SH-SY5Y (cell line): Measurements from ENCODE around the gene AGR3.

Experiments used
- GATA2 ChIP-seq: IDR thresholded peaks from 2 replicates; pipeline ENCODE4 v1.6.1; 2011; ENCODE audit warnings: mild to moderate bottlenecking, low read depth, low read length
- GATA3 ChIP-seq: IDR thresholded peaks from 2 replicates; pipeline ENCODE4 v1.6.1; 2011; ENCODE audit warnings: low read depth, mild to moderate bottlenecking, low read length, moderate library complexity

The AGR3 gene

DNA sequence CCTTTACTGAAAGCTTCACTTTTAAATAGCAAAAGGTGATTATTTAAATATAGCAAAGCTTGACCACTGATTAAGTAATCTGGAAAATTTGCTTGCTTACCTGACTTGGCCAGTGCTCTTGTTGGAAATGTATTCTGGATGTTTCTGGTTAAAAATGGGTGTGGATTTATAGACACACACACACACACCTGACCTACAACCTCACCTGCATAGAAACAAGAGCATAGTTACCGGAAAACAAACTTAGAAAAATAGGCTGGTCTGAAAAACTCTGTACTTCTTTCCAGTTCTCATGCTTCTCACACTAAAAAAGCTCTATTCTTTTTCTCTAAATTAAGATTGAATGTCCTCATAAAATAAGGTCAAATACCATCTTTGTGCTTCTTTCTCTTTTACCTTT lies at the start of gene AGR3:
Gene AGR3 (minus strand): TSS at position 140 of the 400 bp plus-strand sequence. CDS start 3,365 bp downstream, outside the sequence.
- TF ChIP-seq GATA3 (no peak), GATA2 (no peak)

DNA sequence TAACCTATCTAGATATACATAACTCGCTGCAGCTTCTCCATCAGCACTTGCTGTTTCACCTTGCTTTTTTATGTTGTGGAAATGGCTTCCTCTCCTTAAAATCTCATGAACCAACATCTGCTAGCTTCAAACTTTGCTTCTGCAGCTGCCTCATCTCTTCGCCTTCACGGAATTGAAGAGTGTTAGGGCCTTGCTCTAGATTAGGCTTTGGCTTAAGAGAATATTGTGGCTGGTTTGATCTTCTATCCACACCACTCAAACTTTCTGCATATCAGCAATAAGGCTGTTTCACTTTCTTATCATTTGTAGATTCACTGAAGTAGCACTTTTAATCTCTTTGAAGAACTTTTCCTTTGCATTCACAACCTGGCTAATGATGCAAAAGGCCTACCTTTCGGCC lies 49.2 kb upstream of the AGR3 start:
- TF ChIP-seq GATA3 (no peak), GATA2 (no peak)

DNA sequence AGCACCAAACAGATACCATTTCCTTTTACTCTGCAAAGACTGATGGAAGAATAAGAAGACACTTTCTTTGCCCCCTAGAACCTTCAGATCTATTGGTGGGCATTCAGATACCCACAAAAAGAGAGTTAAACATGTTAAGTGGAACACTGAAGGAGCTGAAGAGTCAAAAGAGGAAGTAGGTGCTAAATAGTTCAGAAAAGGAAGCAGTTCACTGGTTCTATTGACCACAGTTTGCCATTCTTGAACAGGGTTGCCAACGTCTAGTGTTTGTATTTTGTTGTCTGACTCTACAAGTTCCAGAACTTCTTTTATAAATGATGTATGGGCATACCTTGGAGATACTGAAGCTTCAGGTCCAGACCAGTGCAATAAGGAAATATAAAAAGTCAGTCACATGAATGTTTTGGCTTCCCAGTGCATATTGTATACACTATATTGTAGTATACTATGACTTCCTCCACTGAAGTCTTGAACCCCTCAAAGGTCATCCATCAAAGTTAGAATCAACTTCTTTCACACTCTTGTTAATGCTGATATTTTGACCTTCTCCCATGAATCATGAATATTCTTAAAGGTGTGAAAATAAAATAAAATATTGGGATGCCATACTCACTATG lies 47.5 kb upstream of the AGR3 start:
- TF ChIP-seq GATA2 (no peak), GATA3 (no peak)

DNA sequence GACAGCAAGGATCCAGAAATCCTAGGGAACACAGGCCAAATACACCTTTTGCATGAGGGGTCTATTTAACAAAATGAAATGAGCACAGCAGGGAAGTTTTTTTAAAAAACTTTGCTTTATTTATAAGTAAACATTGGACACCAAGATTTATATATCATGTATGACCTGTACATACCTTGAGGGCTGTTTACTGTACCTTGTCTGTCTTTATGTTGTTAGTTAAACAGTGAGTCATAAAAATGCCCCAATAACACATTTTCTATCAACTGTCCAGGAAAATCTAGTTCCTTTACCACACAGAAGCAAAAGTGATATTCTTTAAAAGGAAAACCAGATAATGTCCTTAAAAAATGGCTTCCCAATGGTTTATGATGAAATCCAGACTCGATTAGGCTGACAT lies 45.1 kb upstream of the AGR3 start:
- TF ChIP-seq GATA2 (no peak), GATA3 (no peak)

DNA sequence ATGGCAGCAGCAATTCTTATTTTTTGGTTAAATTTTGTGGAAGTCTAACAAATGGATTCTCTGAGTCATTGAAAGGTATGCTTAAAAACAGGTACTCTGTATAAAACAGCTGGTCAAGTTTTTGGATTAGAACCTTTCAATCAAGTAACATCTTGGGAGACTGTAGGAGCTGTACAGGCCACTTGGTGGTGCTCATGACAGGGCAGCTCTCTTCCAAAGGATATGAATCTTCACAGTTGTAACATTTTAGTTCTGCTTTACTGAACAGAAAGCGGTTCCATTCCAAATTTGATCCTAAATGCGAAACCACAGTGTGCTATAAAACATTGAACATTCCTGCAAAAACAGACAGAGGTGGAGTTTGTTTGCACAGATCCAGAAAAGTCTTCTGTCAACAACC lies 44.5 kb upstream of the AGR3 start:
- TF ChIP-seq GATA3, result no peak
- TF ChIP-seq GATA2, result no peak

- TF ChIP-seq GATA2, result no peak
- no peak for TF ChIP-seq GATA3
Measured at GRCh38 chr7:16925609-16926008, 43.8 kb upstream of the AGR3 start.

DNA sequence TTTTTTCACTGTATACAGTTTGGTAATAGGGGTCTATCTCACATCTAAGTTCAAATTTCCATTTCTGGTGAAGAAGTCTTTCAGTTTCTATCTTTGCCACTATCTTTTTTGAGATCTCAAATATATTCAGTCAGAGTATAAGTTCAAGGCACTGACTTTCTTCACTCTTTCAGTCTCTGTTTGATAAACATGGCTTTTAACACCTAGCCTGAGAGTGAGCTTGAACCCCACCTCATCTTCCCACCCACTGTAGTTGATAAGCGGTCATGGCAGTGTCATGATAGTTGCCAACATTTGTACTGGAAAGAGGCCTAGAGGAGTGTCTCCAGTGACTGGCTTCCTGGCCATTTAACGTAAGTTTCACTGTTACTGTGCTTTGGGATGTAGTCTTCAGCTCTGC lies 41.2 kb upstream of the AGR3 start:
- TF ChIP-seq GATA3 (no peak), GATA2 (no peak)

- TF ChIP-seq GATA3 (no peak), GATA2 (no peak)
Measured at GRCh38 chr7:16921644-16922257, 40.0 kb upstream of the AGR3 start.

GRCh38 chr7:16921151-16921550 lies 39.4 kb upstream of the AGR3 start:
- TF ChIP-seq GATA3, result no peak
- TF ChIP-seq GATA2, result no peak

DNA sequence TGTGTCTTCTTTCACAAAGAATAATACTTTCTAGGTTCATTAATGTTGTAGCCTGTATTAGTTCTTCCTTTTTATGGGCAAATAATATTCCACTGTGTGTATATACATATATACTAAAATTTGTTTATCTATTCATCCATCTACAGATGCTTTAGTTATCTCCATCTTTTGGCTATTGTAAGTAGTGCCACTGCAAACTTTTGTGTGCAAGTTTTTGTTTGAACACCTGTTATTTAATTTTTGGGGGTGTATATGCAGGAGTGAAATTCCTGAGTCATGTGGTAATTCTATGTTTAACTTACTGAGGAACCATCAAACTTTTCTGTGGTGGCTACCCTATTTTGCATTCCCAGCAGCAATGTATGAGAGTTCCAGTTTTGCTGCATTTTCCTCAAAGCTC lies 37.7 kb upstream of the AGR3 start:
- no peak for TF ChIP-seq GATA3
- TF ChIP-seq GATA2, result no peak

DNA sequence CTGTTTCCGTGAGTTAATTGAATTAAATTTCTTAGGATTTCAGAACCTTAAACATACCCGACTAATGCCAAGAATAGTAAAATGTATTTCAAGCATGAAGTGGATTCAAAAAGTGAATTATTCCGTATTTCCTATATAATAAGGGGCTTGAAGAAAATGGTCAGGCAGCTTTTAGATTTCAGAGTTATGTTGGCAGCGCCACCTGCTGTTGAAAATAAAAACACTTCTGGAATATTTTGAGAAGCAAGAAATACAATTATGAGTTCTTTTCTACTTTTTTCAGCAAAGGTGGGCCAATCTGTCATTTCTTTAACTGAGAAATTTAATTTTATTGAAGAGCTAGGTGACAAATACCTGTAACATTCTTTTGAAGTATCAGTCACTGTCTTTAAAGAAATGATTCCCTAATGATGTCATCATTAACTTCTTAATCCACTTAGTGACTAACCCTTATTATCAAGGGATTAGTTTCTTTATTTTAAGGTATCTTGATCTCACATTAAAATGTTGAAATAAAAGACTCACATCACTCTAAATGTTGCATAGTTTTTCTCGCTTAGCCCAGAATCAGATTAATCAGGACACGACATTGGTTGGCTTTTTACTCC lies 36.6 kb upstream of the AGR3 start:
- TF ChIP-seq GATA3, result no peak
- TF ChIP-seq GATA2, result no peak

DNA sequence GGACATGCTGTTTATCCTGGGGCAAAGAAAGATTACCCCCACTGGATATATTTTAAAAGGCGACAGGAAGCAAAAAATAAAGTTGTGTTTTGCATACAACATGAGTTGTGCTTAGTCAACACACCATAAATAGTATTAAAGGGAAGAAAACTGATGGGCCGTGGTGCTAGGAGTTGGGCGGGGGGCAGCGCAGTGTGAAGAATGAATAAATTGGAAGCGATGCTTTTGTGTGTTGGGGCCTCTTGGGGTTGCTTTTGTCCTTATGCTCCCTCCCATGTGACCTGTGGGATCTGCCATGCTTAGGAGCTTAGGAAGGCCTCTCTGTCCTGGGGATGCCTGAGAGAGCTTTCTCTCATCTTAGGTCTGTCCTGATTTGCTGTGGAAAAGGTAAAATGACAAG lies 35.0 kb upstream of the AGR3 start:
- TF ChIP-seq GATA3 (no peak), GATA2 (no peak)

- TF ChIP-seq GATA3, result no peak
- TF ChIP-seq GATA2, result no peak
Measured at GRCh38 chr7:16916105-16916639, 34.4 kb upstream of the AGR3 start.

GRCh38 chr7:16915405-16915804 lies 33.6 kb upstream of the AGR3 start:
- TF ChIP-seq GATA3 (no peak), GATA2 (no peak)

DNA sequence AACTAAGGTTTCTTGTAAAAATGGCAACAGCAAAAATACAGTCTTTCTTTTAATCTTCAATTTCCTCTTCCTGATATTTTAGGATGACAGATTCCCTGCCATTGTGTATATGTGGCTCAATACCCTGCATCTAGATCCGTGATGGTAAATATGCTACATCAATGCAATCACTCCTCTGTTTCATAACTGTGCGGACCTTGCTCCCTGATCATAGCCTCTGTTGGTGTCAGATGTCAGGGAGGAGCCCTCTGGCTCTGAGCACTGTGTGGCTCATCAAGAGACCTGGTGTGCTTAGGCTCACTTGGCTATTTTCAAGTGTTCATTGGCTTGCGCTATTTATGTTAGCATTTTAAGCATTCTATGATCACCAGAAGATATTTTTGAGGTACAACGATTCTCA lies 33.0 kb upstream of the AGR3 start:
- TF ChIP-seq GATA3 (no peak), GATA2 (no peak)
